Measurements from ENCODE around the gene INO80C. TPM values are rescaled to one million over a fixed set of nuclear protein-coding genes. Genes with fewer than 3 reads are reported as not detected.

Gene INO80C
- total RNA-seq, 6 experiments from 2014 or later = 10.4 to 13.3 (median 12.1) TPM

- H3K27me3 Mint-ChIP-seq (ENCODE audit: insufficient read depth) = no peaks in the 10 kb centered on the region
- no peaks in the 10 kb centered on the region for H3K9me3 Mint-ChIP-seq
- TF ChIP-seq CTCF (IDR thresholded peaks at IDR 0.05) = no peak
- no peaks in the 10 kb centered on the region for H3K36me3 Mint-ChIP-seq (ENCODE audit: low read depth)
- H3K27ac Mint-ChIP-seq = no peak overlapping the region
- H3K4me1 Mint-ChIP-seq (ENCODE audit: low read depth) = peaks cover 16% of the 10 kb centered on the region
- no peak overlapping the region for H3K4me3 Mint-ChIP-seq
- no peak for DNase-seq
Measured at GRCh38 chr18:35477497-35477896, 20.3 kb downstream of the INO80C start.

DNA sequence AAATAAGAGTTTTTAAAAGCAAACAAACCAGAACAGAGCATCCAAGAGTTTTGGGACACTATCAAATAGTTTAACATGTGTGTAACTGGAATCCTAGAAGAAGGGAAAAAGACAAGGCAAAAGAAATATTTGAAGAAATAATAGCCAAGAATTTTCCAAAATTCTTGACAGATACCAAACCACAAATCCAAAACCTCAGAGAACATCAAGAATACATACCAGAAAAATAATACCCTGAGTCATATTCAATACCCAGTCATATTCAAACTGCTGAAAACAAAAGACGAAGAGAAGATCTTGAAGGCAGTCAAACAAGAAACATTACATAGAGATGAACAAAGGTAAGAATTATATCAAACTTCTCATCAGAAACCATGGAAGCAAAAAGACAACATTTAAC lies 22.9 kb downstream of the INO80C start:
- H3K27ac Mint-ChIP-seq = no peak overlapping the region
- no peaks in the 10 kb centered on the region for H3K36me3 Mint-ChIP-seq (ENCODE audit: low read depth)

GRCh38 chr18:35473562-35473961 lies 24.2 kb downstream of the INO80C start:
- no peak for DNase-seq
- Mint-ChIP-seq H3K27ac (no peak overlapping the region), H3K36me3 (ENCODE audit: low read depth) (no peaks in the 10 kb centered on the region), H3K4me3 (no peak overlapping the region), H3K27me3 (ENCODE audit: insufficient read depth) (no peaks in the 10 kb centered on the region; the same call in 1 of the 2 replicates), H3K4me1 (ENCODE audit: low read depth) (peaks cover 20% of the 10 kb centered on the region), H3K9me3 (no peaks in the 10 kb centered on the region)
- TF ChIP-seq CTCF (IDR thresholded peaks at IDR 0.05) = no peak

More for the DNA sequence above, 22.9 kb downstream of the INO80C start:
- Mint-ChIP-seq H3K9me3 (no peaks in the 10 kb centered on the region), H3K27me3 (ENCODE audit: insufficient read depth) (no peaks in the 10 kb centered on the region; the same call in 1 of the 2 replicates), H3K4me1 (ENCODE audit: low read depth) (peaks cover 21% of the 10 kb centered on the region), H3K4me3 (no peak overlapping the region)
- TF ChIP-seq CTCF (IDR thresholded peaks at IDR 0.05) = no peak
- no peak for DNase-seq

- Mint-ChIP-seq H3K9me3 (no peaks in the 10 kb centered on the region), H3K4me3 (no peak overlapping the region), H3K27ac (no peak overlapping the region), H3K27me3 (ENCODE audit: insufficient read depth) (no peaks in the 10 kb centered on the region; the same call in 1 of the 2 replicates), H3K4me1 (ENCODE audit: low read depth) (peaks cover 12% of the 10 kb centered on the region), H3K36me3 (ENCODE audit: low read depth) (no peaks in the 10 kb centered on the region; the same call in 1 of the 2 replicates)
- TF ChIP-seq CTCF (IDR thresholded peaks at IDR 0.05) = no peak
- no peak for DNase-seq
Measured at GRCh38 chr18:35470435-35470834, 27.3 kb downstream of the INO80C start.

DNA sequence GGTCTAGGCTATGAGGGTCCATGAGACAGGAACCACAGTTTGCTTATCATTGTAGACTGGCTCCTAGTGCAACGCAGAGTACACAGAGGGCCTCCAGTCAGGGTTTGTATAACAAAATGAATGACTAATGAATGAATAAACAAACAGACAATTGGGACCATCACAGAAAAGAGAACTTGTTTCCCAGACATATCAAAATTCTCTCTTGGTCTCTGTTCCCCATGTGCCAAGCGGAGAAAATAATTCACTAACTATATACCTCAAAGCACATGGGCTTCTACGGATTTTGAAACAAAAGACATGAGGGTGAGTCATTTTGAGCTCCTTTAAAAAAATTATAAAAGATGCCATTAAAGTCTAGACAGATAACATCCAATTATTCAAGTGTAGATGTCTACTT lies 28.0 kb downstream of the INO80C start:
- Mint-ChIP-seq H3K27me3 (ENCODE audit: insufficient read depth) (no peaks in the 10 kb centered on the region; the same call in 1 of the 2 replicates), H3K4me3 (no peak overlapping the region), H3K36me3 (ENCODE audit: low read depth) (no peaks in the 10 kb centered on the region; the same call in 1 of the 2 replicates), H3K4me1 (ENCODE audit: low read depth) (peaks cover 12% of the 10 kb centered on the region), H3K27ac (no peak overlapping the region), H3K9me3 (no peaks in the 10 kb centered on the region)
- no peak for DNase-seq
- no peak for TF ChIP-seq CTCF (IDR thresholded peaks at IDR 0.05)

DNA sequence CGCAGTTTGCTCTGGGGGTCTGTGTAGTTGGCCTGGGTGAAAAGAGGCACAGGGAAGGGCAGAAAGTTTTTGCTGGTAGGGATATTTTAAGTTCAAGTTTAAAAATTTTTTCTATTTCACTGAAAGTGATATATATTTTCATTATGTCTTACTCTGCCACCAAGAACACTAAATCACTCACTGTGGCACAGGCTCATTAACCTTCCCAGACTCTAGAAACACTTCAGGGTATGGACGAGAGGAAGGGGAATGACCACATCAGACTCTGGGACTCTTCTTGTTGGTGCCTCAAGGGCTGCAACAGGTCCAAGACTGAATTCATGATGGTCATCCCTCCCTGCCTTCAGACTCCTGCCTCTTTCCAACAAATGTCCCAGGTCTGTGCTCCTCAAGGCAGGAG lies 29.0 kb downstream of the INO80C start:
- Mint-ChIP-seq H3K27me3 (ENCODE audit: insufficient read depth) (no peaks in the 10 kb centered on the region; the same call in 1 of the 2 replicates), H3K27ac (no peak overlapping the region), H3K4me1 (ENCODE audit: low read depth) (peaks cover 12% of the 10 kb centered on the region), H3K4me3 (no peak overlapping the region), H3K36me3 (ENCODE audit: low read depth) (no peaks in the 10 kb centered on the region; the same call in 1 of the 2 replicates), H3K9me3 (no peaks in the 10 kb centered on the region)
- no peak for DNase-seq
- no peak for TF ChIP-seq CTCF (IDR thresholded peaks at IDR 0.05)

All from HFFc6 (cell line).